BE2C (cell line): ENCODE measurements around the gene EYS.

Source experiments
- DNase-seq: peaks from one replicate; pipeline ENCODE4 v3.0.0-alpha.2; 2020
- H3K27me3 ChIP-seq: fragments of 250-450 bp; sonication (Bioruptor Pico); 2 replicates; pipeline ENCODE4 v1.5.1; 2020; ENCODE audit warnings: mild to moderate bottlenecking
- H3K36me3 ChIP-seq: fragments of 250-450 bp; sonication (Bioruptor Pico); 2 replicates; pipeline ENCODE4 v1.5.1; 2020; ENCODE audit warnings: mild to moderate bottlenecking
- H3K4me1 ChIP-seq: fragments of 250-450 bp; sonication (Bioruptor Pico); 2 replicates; pipeline ENCODE4 v1.5.1; 2020
- H3K4me3 ChIP-seq: 2 replicates; pipeline ENCODE4 v1.5.1; 2011; ENCODE audit warnings: low read depth, low read length
- H3K9me3 ChIP-seq: fragments of 250-450 bp; sonication (Bioruptor Pico); 2 replicates; pipeline ENCODE4 v1.5.1; 2020
- CTCF ChIP-seq: IDR thresholded peaks from 2 replicates; pipeline ENCODE4 v1.5.1; 2012; ENCODE audit warnings: mild to moderate bottlenecking, low read depth, low read length

EYS gene

DNA sequence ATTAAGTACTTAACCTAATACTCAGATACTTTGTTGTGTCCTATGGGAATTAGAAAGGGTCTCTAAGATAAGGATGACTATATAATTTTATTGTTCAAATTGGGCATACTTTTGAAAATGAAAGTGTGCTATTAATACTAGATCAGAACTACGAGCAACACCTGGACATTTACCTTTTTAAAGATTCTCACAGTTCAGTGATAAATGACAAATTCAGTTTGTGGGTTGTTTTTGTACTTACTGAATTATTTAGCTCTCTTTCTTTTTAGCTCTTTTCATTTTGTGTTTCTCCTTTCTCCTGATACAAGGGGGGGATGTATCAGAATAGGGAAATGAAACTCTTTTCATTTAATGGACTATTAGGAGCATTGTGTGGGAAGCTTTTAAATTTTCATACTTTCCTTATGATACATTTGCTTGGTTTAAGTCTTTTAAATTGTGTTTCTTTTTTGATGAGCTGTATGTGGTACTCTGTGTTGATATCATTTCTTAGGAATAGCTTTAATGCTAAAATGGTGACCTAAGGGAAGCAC lies 2023.9 kb downstream of the EYS start:
- H3K4me3 ChIP-seq: no peak overlapping the region
- no peaks in the 10 kb centered on the region for H3K4me1 ChIP-seq
- peaks cover 36% of the 10 kb centered on the region for H3K36me3 ChIP-seq
- DNase-seq: no peak
- no peaks in the 10 kb centered on the region for H3K9me3 ChIP-seq
- no peaks in the 10 kb centered on the region for H3K27me3 ChIP-seq
- TF ChIP-seq CTCF: no peak

DNA sequence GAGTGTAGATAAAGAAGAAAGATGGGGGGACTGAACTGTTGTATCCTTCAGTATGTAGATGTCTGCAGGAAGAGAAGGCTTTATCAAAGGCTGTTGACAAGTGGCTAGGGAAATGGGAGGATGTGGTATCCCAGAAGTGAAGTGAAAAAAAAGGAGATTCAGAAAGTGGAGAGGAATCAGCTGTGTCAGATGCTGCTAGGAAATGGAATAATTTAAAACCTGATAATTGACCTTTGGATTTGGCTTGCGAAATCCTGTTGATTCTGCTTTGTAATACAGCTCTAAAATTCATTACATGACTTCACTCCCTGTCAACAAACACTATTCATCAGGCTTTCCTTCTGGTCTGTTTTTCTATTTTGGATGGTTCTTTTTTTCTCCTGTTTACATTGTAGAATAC lies 2029.7 kb downstream of the EYS start:
- Histone ChIP-seq H3K27me3 (no peaks in the 10 kb centered on the region), H3K9me3 (no peaks in the 10 kb centered on the region), H3K36me3 (peaks cover 9% of the 10 kb centered on the region; the same call in 1 of the 2 replicates), H3K4me3 (no peak overlapping the region), H3K4me1 (no peaks in the 10 kb centered on the region)
- no peak for TF ChIP-seq CTCF
- DNase-seq: no peak

DNA sequence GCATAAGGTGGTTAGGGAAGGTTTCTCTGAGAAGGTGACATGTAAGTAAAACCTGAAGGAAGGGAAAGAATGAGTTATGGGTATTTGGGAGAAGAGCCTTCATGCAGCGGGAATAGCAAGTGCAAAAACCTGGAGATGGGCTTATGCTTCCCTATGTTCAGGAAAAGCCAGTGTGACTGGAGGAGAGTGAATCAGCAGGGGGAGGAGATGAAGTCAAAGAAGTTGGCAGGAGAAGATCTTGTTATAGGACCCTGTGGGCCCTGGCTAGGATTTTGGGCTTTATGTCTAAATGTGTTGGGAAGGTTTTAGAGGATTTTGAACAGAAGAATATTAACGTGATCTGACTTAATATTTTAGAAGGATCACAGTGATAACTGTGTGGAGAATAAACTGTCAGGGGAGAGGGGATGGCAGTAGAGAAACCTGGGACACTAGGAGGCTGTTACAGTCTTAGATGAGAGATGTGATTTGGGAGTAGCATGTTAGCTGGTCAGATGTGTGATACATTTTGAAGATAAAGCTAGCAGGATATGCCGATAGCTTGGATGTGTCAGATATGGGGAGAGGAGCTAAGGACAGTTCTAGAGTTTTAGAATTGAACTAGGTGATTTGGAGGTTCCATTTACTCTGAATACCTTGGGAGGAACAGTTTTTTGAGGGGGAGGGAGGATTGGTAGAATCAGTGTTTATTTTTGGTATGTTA lies 2030.5 kb downstream of the EYS start:
- DNase-seq: no peak
- TF ChIP-seq CTCF: no peak
- H3K4me3 ChIP-seq: no peak overlapping the region
- peaks cover 13% of the 10 kb centered on the region for H3K36me3 ChIP-seq
- no peaks in the 10 kb centered on the region for H3K9me3 ChIP-seq
- no peaks in the 10 kb centered on the region for H3K27me3 ChIP-seq
- no peaks in the 10 kb centered on the region for H3K4me1 ChIP-seq

DNA sequence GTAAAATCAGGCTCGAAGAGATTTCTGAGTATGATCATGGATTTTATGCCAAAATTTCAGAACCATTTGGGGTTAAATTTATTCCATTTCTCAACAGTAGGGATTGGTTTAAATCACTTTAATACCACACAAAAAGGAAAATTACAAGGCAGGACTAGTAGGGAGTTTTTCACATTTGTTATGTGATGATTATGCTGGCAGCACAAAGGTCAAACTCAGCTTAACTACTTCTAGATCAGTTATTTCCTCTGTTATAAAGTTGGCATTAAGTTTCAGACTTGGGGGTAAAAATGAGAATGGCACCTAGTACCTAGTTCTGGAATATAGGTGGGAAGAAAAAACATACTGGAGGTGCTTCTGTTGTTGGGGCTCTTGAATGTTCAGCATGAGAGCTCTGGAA lies 2031.9 kb downstream of the EYS start:
- Histone ChIP-seq H3K27me3 (no peaks in the 10 kb centered on the region), H3K36me3 (peaks cover 9% of the 10 kb centered on the region), H3K9me3 (no peaks in the 10 kb centered on the region), H3K4me3 (no peak overlapping the region), H3K4me1 (no peaks in the 10 kb centered on the region)
- DNase-seq: no peak
- no peak for TF ChIP-seq CTCF

DNA sequence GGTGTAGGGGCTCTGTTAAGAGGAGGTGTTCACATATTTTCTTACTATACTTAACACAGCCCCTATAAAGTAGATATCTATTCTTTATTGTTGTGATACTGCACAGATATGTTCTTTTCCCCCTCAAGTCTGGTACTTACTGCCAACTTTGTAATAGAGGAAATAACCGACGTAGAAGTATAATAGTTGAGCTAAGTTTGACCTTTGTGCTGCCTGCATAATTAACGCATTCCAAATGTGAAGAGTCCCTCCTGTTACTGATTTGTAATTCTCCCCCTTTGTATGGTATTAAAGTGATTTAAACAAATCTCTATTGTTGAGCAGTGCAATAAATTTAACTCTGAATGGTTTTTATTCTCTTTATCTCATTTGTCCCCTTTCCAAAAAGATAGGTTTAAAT lies 2032.4 kb downstream of the EYS start:
- Histone ChIP-seq H3K9me3 (no peaks in the 10 kb centered on the region), H3K4me3 (no peak overlapping the region), H3K4me1 (no peaks in the 10 kb centered on the region), H3K36me3 (peaks cover 6% of the 10 kb centered on the region), H3K27me3 (no peaks in the 10 kb centered on the region)
- no peak for DNase-seq
- no peak for TF ChIP-seq CTCF

GRCh38 chr6:63673692-63674091 lies 2033.3 kb downstream of the EYS start:
- Histone ChIP-seq H3K36me3 (peaks cover 6% of the 10 kb centered on the region), H3K9me3 (no peaks in the 10 kb centered on the region), H3K27me3 (no peaks in the 10 kb centered on the region), H3K4me1 (no peaks in the 10 kb centered on the region), H3K4me3 (no peak overlapping the region)
- no peak for TF ChIP-seq CTCF
- no peak for DNase-seq
